AG09319 (cell line): ENCODE data around the gene RYK.
A peak's percentile ranks its signal among the peaks of the same experiment; 100 is the strongest.

Experiments used
- DNase-seq: peaks from one replicate; pipeline ENCODE4 v3.0.0-alpha.2; 2010; ENCODE audit warnings: low read depth; ENCODE audit errors: extremely low read depth
- TF ChIP-seq, protein P1 (sequence below): IDR thresholded peaks from 2 replicates; pipeline ENCODE4 v1.5.1; 2011; ENCODE audit warnings: low read depth, mild to moderate bottlenecking, inconsistent platforms, low read length, moderate library complexity

RYK gene

DNA sequence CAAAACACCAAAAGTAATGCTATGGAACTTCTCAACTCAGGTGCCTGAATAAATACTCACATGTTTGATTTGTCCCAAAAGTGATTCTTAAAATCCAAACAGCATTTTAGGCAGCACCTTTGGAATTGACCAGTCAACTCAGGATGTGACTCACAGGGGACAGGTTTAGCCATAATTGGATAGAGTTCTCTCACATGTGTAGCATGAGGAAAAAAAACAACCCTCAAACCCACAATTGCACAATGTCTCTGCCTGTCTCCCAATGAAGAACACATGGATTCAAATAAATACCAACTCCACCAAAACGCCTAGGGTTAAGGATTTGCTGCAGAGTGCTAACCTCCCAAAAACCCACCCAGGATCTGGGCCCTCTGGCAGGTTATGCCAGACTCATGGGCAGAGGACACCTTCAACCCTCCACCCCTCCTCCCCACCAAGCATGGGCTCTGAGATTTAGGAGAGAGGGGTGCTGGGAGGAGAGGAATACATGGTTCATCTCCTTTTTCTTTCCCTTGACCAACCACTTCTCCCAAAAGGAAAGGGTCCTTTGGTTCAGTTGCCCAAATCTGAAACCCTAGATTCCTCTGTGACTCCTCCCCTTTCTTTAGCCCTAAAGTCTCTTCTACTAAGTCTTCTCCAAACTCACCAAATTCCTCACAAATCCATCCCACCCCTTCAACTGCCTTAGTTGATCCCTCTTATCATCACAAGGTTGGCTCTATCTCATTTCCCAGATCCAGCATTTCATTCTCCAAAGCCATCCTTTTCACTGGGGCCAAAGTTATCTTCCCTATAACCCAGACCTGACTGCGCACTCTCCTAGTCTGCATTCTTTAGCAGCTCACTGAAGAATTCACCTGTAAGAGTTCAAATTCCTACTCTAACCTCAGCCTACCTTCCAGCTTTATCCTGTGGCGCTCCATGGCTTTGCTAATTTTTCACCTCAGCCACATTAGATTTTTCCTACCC, 7.7 kb downstream of the RYK start:
- TF ChIP-seq, protein P1, sequence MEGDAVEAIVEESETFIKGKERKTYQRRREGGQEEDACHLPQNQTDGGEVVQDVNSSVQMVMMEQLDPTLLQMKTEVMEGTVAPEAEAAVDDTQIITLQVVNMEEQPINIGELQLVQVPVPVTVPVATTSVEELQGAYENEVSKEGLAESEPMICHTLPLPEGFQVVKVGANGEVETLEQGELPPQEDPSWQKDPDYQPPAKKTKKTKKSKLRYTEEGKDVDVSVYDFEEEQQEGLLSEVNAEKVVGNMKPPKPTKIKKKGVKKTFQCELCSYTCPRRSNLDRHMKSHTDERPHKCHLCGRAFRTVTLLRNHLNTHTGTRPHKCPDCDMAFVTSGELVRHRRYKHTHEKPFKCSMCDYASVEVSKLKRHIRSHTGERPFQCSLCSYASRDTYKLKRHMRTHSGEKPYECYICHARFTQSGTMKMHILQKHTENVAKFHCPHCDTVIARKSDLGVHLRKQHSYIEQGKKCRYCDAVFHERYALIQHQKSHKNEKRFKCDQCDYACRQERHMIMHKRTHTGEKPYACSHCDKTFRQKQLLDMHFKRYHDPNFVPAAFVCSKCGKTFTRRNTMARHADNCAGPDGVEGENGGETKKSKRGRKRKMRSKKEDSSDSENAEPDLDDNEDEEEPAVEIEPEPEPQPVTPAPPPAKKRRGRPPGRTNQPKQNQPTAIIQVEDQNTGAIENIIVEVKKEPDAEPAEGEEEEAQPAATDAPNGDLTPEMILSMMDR: no peak
- DNase-seq: peak; percentile 71

DNA sequence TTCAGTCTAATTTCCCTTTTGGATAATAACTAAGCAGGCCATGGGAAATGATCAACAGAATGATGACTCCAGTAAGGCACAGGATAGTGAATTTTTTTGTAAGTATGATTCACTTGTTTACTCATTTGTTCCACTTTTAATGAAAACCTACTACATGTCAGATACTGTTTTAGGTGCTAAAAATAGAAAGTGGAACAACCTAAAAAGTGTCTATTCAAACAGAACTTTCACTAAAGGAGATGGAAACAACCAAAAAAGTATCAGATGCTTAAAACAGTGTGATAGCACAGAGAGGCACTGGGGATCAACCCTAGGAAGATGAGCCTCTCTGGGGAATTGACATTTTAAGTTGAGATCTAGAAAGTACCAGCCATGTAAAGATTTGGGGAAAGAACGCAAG, 11.1 kb downstream of the RYK start:
- TF ChIP-seq, protein P1: no peak

DNA sequence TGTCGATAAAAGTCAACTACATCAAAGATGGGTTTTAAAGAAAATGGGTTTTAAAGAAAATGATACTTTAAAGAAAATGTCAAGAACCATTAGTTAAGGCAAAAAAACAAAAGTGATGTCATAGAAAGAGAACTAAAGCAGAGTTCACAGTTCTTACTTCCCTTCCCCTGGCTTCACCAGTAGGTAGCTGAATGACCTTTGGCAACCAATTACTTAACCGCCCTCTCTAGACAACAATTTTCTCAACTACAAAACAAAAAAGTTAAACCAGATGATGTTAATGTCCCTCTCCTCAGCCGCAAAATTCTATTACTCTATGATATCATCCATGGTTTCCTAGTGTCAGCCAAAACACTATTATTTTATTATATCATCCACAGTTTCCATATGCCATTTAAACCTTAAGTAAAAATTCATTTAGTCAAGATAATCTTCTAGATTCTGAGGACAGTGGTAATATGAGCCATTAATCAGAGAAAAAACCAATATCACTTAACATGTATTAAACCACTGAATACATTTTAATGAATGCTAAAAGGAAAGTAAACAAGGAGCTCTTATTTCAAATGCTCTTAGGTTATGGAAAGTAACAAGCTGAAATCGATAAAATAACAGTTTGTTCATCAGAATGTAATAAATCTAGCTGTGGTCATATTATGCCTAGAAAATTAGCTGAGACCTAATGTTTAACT, 13.1 kb downstream of the RYK start:
- DNase-seq: no peak
- TF ChIP-seq, protein P1: no peak

More for the DNA sequence above, 11.1 kb downstream of the RYK start:
- DNase-seq: no peak

DNA sequence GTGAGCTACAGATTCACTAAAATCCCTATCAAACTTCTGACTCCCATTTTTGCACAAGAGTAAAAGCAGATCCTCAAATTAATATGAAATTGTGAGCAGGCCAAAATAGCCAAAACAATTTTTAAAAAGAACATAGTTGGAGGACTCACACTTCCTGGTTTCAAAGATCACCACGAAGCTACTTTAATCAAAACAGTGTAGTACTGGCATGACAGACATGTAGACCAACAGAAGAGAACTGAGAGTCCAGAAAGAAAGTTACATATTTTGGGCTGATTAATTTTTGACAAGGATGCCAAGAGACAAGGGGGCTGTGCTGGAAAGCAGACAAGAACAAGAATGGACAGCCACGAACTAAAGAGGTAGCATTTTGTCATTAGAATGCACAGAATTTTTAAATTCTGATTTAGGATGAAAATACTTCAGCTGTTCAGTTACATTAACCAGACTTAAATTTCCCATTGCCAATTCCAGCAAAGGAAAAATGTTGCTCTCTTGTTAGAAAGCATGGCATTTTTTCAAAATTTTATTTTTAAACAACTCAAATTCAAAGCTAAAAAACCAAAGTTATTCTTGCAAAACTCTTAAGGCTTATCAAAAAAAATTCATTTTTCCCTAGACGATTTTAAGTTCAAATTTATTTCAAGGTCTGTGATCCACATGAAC, 14.0 kb downstream of the RYK start:
- TF ChIP-seq, protein P1: no peak
- DNase-seq: no peak

DNA sequence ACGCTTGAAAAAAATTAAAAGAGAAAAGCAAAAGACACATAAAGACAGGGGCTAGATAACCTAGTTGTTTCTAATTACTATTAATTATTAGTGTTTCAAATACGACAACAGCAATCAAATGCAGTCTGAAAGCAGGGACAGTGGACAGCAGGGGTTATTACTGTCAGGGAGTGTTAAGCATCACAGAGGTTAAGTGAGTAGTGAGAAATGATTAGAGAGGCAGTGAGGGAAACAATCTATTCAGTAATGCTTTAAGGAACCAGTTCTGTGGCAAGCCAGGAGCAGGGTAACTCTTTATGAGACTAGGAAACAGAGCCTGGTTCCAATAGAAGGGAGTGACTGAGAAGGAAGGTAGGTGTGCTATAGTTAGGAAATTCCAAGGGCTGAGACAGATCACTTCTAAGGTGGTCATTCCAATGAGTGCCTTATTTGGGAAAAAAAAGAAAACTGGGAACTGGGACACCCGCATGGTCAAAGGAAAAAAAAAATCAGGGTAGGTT, 15.0 kb downstream of the RYK start:
- TF ChIP-seq, protein P1: no peak
- DNase-seq: no peak

DNA sequence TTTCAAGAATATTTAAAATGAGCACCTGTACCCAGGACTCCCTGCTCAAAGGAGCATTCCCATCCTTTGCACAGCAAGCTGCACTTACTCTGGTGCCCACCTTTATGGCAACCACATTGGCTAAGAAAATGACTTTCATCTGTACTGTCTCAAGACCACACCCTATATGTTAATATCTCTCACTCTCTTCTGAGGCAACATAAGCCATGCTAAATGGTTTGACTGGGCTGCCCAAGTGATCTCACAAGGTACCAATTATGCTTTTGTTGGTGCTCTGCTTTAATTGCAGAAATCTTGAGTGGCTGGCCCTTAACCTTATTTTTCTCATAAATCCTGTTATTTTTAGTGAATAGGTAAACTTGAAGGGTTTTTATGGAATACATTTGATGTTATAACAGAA, 17.7 kb downstream of the RYK start:
- no peak for DNase-seq
- TF ChIP-seq, protein P1: no peak
